GM19238 (cell line): Measurements from ENCODE around the gene SLCO3A1.

Source experiments
- DNase-seq: peaks from one replicate; pipeline ENCODE4 v3.0.0; 2011; ENCODE audit warnings: low spot score; ENCODE audit not compliant: insufficient read length

Gene SLCO3A1

GRCh38 chr15:91860498-91860897, 7.0 kb downstream of the SLCO3A1 start:
- no peak for DNase-seq

- no peak for DNase-seq
Measured at GRCh38 chr15:91861223-91861622, 7.7 kb downstream of the SLCO3A1 start.

GRCh38 chr15:91862891-91863504, 9.5 kb downstream of the SLCO3A1 start:
- DNase-seq = no peak

- no peak for DNase-seq
Measured at GRCh38 chr15:91863621-91864255, 10.2 kb downstream of the SLCO3A1 start.

GRCh38 chr15:91864664-91865063, 11.2 kb downstream of the SLCO3A1 start:
- DNase-seq = no peak

- DNase-seq = no peak
Measured at GRCh38 chr15:91865486-91865885, 12.0 kb downstream of the SLCO3A1 start.

GRCh38 chr15:91865950-91866349, 12.4 kb downstream of the SLCO3A1 start:
- DNase-seq = no peak

GRCh38 chr15:91866371-91866905, 12.9 kb downstream of the SLCO3A1 start:
- DNase-seq = no peak

GRCh38 chr15:91866971-91867372, 13.5 kb downstream of the SLCO3A1 start:
- no peak for DNase-seq

- DNase-seq = no peak
Measured at GRCh38 chr15:91867581-91868026, 14.1 kb downstream of the SLCO3A1 start.

GRCh38 chr15:91870876-91871537, 17.5 kb downstream of the SLCO3A1 start:
- DNase-seq = no peak

- DNase-seq = no peak
Measured at GRCh38 chr15:91871837-91872236, 18.3 kb downstream of the SLCO3A1 start.

GRCh38 chr15:91872356-91873137, 19.0 kb downstream of the SLCO3A1 start:
- DNase-seq = no peak

GRCh38 chr15:91873138-91873536, 19.6 kb downstream of the SLCO3A1 start:
- DNase-seq = no peak

- no peak for DNase-seq
Measured at GRCh38 chr15:91874171-91874570, 20.7 kb downstream of the SLCO3A1 start.

GRCh38 chr15:91874992-91875660, 21.6 kb downstream of the SLCO3A1 start:
- DNase-seq = no peak

GRCh38 chr15:91876187-91876586, 22.7 kb downstream of the SLCO3A1 start:
- DNase-seq = no peak

- no peak for DNase-seq
Measured at GRCh38 chr15:91878319-91878870, 24.9 kb downstream of the SLCO3A1 start.

GRCh38 chr15:91879158-91879557, 25.6 kb downstream of the SLCO3A1 start:
- no peak for DNase-seq

- no peak for DNase-seq
Measured at GRCh38 chr15:91880373-91880772, 26.9 kb downstream of the SLCO3A1 start.
